ENCODE results near the gene AP5M1. TPM values are rescaled to one million over a fixed set of nuclear protein-coding genes. Genes with fewer than 3 reads are reported as not detected.
A peak's percentile ranks its signal among the peaks of the same experiment; 100 is the strongest.
"Not testable (repeated sequence)": the region's sequence is repeated elsewhere in the genome, so short reads cannot be mapped to it uniquely, and the experiment has no call there.

AP5M1 gene, protein sequence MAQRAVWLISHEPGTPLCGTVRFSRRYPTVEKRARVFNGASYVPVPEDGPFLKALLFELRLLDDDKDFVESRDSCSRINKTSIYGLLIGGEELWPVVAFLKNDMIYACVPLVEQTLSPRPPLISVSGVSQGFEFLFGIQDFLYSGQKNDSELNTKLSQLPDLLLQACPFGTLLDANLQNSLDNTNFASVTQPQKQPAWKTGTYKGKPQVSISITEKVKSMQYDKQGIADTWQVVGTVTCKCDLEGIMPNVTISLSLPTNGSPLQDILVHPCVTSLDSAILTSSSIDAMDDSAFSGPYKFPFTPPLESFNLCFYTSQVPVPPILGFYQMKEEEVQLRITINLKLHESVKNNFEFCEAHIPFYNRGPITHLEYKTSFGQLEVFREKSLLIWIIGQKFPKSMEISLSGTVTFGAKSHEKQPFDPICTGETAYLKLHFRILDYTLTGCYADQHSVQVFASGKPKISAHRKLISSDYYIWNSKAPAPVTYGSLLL
- total RNA-seq, result 10 to 100 TPM; 24.7 to 30.9 TPM

DNA sequence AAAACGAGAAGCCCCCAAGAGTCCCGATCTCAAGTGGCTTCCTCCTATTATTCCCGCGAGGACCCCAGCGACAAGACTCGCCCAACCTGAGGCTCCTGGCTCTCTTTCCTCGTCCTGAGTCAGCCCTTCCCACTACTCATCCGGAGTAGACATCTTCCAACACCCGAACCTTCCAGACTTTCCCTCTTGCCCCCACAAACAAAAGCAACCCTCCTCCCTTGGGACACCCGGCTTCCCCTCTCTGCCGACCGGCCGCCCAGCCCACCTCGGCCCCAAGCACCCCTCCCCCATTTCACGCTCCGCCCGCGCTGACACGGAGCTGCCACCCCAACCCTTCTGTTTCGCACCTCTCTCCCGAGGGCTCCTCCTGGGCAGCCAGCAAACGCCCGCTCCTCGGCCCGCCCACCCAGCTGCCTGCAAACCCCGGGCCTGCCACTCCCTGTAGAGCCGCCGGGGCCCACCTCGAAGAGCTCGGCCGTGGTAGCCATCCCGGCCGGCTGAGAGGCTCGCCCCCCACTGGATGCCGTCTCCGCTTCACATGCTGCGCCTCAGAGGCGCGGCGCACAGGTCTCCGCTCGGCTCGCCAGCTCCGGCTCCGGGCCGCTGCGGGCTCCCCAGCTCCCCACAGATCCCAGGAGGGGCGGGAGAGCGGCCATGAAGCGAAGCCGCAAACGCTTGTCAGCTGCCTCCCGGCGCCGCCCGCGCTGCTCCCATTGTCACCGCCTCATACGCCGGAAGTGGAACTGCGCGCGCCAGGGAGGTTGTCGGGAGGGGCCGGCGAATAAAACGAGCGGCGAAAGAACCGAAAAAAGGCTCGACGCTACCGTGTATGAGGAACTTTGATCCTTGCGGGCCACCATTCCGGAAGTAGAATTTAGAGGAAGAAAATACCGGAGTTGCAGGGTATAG is at the start of gene AP5M1, which contains the start of gene EXOC5:
TSS of gene AP5M1 (plus strand) at position 811 of the 909 bp plus-strand sequence. CDS start 344 bp downstream, outside the sequence.
TSS of gene EXOC5 (minus strand) at position 745 of the 909 bp plus-strand sequence. CDS start at position 488, 257 bp downstream.
- ATAC-seq, result peak; percentile 92 to 94
- DNase-seq (ENCODE audit: low spot score in 2 of 2), result peak; percentile 87 to 90
- no peaks in the 10 kb centered on the region for H3K9me3 Mint-ChIP-seq
- peaks cover 9 to 31% of the 10 kb centered on the region in 2 donors for H3K36me3 Mint-ChIP-seq
- peak within 1 kb of the TSS; percentile 99 for H3K27ac Mint-ChIP-seq

DNA sequence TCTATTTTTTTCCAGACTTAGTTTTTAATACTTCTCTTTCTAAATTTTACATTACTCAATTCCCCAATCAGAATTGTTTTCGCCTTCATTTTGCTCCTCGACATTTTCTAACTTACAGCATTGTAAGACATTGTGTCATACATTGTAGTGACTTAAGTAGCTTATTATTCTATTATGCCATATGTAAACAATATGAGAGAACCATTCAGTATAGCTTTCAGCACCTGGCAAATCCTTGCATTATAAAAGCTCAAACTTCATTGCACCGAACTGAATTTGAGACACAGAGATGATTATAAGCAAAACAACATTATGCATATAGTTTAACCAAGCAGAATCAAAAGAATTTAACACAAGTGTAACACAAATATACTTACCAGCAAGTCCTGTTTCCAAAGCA is 46.8 kb upstream of the AP5M1 start:
- no peak for ATAC-seq
- H3K36me3 Mint-ChIP-seq, result peaks cover 0 to 12% of the 10 kb centered on the region in 2 donors
- DNase-seq (ENCODE audit: low spot score in 2 of 2), result no peak
- no peaks in the 10 kb centered on the region for H3K9me3 Mint-ChIP-seq
- H3K27ac Mint-ChIP-seq, result no peak overlapping the region

DNA sequence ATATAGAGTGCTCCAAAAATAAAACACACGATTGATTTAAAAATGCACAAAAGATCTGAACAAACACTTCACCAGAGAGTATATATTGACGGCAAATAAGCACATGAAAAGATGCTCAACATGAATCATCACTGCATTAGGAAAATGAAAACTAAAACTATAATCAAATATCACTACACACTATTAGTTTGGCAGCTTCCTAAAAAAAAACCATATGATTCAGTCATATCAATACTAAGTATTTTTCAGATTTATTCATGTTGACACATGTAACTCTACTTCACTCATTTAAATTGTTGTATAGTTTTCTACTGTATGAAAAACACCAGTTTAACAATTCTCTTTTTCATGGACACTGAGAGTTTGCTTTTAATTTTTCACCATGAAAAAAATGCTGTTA is 41.7 kb upstream of the AP5M1 start:
- DNase-seq (ENCODE audit: low spot score in 2 of 2), result no peak
- Mint-ChIP-seq H3K36me3 (peaks cover 10 to 28% of the 10 kb centered on the region in 2 donors), H3K9me3 (peaks cover 0 to 4% of the 10 kb centered on the region in 2 donors), H3K27ac (no peak overlapping the region)
- ATAC-seq, result peak in 1 of 2 donors; percentile 73

DNA sequence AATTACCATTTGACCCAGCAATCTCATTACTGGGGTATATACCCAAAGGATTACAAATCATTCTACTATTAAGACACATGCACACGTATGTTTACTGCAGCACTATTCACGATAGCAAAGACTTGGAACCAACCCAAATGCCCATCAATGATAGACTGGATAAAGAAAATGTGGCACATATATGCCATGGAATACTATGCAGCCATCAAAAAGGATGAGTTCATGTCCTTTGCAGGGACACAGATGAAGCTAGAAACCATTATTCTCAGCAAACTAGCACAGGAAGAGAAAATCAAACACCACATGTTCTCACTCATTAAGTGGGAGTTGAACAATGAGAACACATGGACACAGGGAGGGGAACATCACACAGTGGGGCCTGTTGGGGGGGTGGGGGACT is 40.5 kb upstream of the AP5M1 start:
- DNase-seq (ENCODE audit: low spot score in 2 of 2); H3K27ac Mint-ChIP-seq; H3K9me3 Mint-ChIP-seq; ATAC-seq: not testable (repeated sequence)
- peaks cover 10 to 28% of the 10 kb centered on the region in 2 donors for H3K36me3 Mint-ChIP-seq

DNA sequence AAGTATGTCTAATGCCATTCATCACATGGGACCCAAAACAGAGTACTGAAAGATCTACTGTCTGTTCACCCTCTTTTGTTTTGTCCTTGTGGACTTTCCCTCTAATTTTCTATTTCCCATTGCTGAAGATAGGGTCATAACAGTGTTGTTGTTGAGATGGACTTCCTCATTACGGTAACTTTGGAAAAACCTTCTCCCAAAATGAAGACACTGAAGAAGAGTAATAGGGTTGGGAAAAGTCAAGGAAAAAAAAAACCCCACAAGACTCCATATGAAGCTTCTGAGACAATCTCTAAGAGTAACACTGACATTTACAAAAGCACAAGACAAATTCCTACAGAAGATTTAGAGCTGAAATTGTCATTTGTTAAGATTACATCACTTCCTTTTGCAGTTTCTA is 36.8 kb upstream of the AP5M1 start:
- ATAC-seq, result no peak
- Mint-ChIP-seq H3K27ac (no peak overlapping the region), H3K9me3 (peaks cover 0 to 4% of the 10 kb centered on the region in 2 donors), H3K36me3 (peaks cover 10 to 28% of the 10 kb centered on the region in 2 donors)
- no peak for DNase-seq (ENCODE audit: low spot score in 2 of 2)

DNA sequence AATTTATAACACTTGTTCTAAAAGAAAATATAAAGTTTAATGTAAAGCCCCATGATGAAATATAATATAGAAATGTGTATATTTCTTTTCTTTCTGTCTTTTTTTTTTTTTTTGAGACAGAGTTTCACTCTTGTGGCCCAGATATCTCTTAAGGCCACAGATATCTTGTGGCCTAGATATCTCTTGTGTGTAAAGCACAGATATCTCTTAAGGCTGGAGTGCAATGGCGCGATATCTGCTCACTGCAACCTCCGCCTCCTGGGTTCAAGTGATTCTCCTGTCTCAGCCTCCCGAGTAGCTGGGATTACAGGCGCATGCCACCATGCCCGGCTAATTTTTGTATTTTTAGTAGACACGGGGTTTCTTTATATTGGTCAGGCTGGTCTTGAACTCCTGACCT is 28.7 kb upstream of the AP5M1 start:
- DNase-seq (ENCODE audit: low spot score in 2 of 2); H3K9me3 Mint-ChIP-seq; H3K27ac Mint-ChIP-seq; ATAC-seq; H3K36me3 Mint-ChIP-seq: not testable (repeated sequence)

DNA sequence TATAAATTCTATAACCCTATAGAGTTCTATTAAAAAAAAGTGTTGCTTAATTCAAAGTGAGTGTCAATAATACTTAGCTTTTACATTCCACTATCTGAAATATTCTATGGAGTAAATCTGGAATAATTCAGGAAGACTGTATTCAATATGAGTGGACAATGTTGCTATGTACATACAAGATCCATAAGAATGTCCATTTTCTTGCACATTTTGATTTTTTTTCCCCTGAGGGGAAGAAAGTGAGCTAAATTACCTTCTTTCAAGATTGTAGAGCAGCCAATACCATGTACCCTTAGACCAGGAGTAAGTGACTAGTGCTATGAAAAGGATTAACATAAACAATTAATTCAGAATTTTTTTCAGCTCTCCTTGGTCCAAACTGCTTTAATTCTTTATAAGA is 25.5 kb upstream of the AP5M1 start:
- ATAC-seq, result no peak
- H3K9me3 Mint-ChIP-seq, result no peaks in the 10 kb centered on the region

DNA sequence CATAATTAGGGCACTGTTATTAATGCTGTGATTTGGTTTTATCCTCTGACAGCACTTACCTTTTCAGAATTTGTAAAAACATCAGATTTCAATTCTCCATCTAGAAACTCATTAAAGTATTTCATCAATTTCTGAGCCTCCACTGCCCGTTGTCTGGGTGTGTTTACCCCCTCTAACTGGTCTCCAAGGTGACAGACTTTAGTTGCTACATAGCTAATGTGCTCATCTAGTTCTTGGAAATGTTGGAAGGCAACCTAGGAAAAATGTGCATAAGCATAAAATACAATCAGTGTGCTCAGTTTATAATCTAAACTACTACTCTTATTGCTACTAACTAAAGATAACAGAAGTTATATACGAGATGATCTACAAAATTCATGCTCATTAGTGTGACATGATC is 24.7 kb upstream of the AP5M1 start:
- Mint-ChIP-seq H3K36me3 (no peaks in the 10 kb centered on the region), H3K9me3 (no peaks in the 10 kb centered on the region), H3K27ac (no peak overlapping the region)
- ATAC-seq (no peak), DNase-seq (ENCODE audit: low spot score in 2 of 2) (no peak)

More for the DNA sequence above, 25.5 kb upstream of the AP5M1 start:
- no peaks in the 10 kb centered on the region for H3K36me3 Mint-ChIP-seq
- DNase-seq (ENCODE audit: low spot score in 2 of 2), result no peak
- H3K27ac Mint-ChIP-seq, result no peak overlapping the region

DNA sequence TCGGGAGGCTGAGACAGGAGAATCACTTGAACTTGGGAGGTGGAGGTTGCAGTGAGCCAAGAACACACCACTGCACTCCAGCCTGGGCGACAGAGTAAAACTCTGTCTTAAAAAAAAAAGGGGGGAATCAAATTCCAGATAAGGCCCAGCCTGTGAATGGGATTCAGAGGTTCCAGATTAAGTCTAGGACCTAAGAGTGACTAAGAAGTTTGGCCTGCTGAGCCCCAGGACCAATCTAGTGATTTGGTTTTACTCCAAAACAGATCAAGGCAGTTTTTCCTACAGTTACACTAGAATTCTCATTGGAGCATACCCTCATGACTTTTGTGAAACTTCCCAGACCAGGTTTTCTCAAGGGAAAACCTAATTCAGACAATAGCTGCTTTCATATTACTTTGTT is 22.8 kb upstream of the AP5M1 start:
- no peak overlapping the region for H3K27ac Mint-ChIP-seq
- no peak for ATAC-seq
- no peaks in the 10 kb centered on the region for H3K9me3 Mint-ChIP-seq
- no peaks in the 10 kb centered on the region for H3K36me3 Mint-ChIP-seq
- no peak for DNase-seq (ENCODE audit: low spot score in 2 of 2)

DNA sequence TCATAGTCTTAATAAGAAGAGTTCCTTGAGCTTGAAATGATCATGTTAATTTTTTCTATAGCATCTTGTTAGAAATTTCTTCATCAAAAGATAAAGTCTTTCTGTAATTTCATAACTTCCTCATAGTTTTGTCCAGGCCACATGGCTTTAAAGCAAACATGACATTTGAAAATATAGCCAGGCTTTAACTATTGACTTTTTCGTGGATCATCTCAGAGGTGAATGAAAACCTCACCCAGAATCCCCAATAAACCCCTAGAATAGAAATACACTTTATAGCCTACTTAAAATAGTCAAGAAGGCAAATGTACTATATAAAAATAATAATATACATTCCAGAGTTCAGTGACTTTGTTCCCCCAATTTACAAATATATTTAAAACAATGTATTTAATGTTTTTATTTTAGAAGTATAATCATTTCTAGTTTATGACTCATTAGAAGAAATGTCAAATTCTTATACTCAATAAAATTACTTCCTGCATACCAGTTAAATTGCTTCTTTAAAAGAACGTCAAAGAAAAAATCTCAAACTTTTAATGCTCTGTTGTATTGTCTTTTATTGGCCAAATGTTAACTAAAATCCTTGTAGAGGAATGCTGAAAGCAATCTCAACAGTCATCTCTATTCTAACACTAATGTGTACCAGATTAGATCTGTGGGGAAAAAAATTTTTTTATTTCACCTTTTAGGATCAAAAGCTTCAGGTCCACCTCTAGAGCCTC is 21.7 kb upstream of the AP5M1 start:
- DNase-seq (ENCODE audit: low spot score in 2 of 2) (no peak), ATAC-seq (no peak)
- Mint-ChIP-seq H3K9me3 (no peaks in the 10 kb centered on the region), H3K27ac (no peak overlapping the region), H3K36me3 (peaks cover 0 to under 1% of the 10 kb centered on the region in 2 donors)

DNA sequence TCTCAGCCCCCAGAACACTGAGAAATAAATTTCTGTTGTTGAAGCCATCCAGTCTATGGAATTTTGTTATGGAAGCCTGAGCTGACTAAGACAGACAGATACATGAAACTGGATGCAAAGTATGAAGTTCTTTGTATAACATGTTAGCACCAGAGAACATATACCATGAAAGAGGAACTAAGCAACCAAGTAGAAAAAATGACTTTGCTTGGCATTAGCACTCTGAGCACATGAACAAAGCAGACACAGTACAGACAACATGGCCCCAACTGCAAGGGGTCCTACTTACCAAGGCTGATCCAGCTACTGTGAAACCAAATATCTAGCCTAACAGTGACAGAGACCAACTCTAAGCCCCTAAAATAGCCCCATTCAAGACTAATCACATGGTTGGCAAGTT is 13.9 kb upstream of the AP5M1 start:
- peaks cover 7 to 10% of the 10 kb centered on the region in 2 donors for H3K9me3 Mint-ChIP-seq
- DNase-seq (ENCODE audit: low spot score in 2 of 2), result no peak
- ATAC-seq, result no peak
- H3K27ac Mint-ChIP-seq, result no peak overlapping the region
- peaks cover 26 to 48% of the 10 kb centered on the region in 2 donors for H3K36me3 Mint-ChIP-seq

DNA sequence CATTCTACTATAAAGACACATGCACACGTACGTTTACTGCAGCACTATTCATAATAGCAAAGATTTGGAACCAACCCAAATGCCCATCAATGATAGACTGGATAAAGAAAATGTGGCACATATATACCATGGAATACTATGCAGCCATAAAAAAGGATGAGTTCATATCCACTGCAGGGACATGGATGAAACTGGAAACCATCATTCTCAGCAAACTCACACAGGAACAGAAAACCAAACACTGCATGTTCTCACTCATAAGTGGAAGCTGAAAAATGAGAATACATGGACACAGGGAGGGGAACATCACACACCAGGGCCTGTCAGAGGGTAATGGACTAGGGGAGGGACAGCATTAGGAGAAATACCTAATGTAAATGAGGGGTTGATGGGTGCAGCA is 10.6 kb upstream of the AP5M1 start:
- ATAC-seq; H3K9me3 Mint-ChIP-seq; DNase-seq (ENCODE audit: low spot score in 2 of 2); H3K27ac Mint-ChIP-seq: not testable (repeated sequence)
- H3K36me3 Mint-ChIP-seq, result peaks cover 26 to 37% of the 10 kb centered on the region in 2 donors

DNA sequence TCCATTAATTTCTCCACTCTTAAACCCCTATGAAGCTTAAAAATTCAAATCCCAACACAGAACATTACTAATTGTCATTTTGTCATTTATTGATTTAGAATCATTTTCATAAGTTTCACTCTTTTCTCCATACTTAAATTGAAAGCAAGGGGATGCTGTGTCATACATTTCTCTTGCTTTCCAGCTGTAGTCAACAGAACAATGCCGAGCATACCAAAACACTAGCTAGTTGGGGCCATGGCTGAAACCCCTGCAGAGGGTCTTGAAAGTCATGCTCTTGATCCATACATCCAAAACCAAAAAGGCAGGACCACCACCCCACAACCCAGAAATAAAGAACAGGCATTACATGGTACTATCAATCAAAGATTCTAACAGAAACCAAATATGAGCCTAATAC is 9.1 kb upstream of the AP5M1 start:
- ATAC-seq (no peak), DNase-seq (ENCODE audit: low spot score in 2 of 2) (no peak)
- Mint-ChIP-seq H3K27ac (no peak overlapping the region), H3K9me3 (peaks cover 5 to 7% of the 10 kb centered on the region in 2 donors), H3K36me3 (peaks cover 21 to 42% of the 10 kb centered on the region in 2 donors)

DNA sequence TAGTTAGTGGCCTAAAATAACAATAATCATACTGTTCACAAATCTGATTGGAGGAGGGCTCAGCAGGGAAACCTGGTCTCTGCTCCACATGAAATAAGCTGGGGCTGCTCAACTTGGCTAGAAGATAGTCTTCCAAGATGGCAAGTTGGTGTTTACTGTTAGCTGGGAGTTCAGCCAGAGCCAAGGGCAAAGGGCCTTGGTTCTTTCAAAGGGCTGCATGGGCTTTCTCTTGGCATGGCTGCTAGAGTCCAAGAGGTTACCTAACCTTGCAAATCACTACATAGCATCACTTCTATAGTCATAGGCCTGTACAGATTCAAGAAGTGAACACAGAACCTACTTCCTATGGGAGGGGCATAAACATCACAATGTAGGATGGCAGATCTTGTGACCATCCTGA is 7.2 kb upstream of the AP5M1 start:
- peaks cover 5 to 7% of the 10 kb centered on the region in 2 donors for H3K9me3 Mint-ChIP-seq
- H3K27ac Mint-ChIP-seq, result no peak overlapping the region
- no peak for ATAC-seq
- no peak for DNase-seq (ENCODE audit: low spot score in 2 of 2)
- peaks cover 16 to 34% of the 10 kb centered on the region in 2 donors for H3K36me3 Mint-ChIP-seq

DNA sequence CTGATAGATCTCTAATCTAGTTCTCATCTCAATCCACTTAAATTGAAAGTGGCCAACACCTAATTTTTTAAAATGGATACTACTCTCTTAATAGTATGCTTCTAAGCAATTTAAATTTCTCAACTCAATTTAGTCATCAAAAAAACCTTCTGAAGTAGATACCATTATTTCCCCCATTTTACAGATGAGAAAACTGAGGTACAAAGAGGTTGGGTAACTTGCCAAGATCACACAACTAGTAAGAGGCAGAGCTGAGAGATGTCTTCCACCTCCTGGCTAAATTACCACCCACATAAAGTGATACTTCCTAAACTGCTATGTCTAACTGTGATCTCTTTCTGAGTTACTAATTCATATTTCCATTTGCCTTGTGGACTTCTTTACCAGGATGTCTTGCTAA is 6.7 kb upstream of the AP5M1 start:
- H3K27ac Mint-ChIP-seq, result no peak overlapping the region
- DNase-seq (ENCODE audit: low spot score in 2 of 2), result no peak
- peaks cover 12 to 30% of the 10 kb centered on the region in 2 donors for H3K36me3 Mint-ChIP-seq
- no peak for ATAC-seq
- peaks cover 5 to 7% of the 10 kb centered on the region in 2 donors for H3K9me3 Mint-ChIP-seq

DNA sequence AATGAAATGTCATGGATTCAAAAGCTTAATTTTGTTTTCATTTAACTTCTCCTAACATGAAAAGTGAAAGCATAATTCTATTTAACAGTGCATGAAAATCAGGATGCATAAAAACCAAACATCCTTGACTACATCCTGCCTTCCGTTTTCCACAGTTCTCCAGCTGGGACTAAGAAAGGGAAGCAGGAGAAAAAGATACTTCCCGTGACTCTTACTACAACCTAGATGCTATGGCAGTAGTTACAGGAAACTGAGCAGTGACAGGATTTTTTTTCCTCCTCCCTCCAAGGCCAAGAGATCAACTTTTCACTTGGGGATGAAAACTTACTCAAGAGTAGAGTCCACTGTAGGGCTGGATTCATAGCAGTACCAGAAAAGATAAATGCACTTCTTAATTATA is 2.7 kb upstream of the AP5M1 start:
- no peak overlapping the region for H3K27ac Mint-ChIP-seq
- no peak for DNase-seq (ENCODE audit: low spot score in 2 of 2)
- ATAC-seq, result no peak

More for the DNA sequence above, 2.7 kb upstream of the AP5M1 start:
- Mint-ChIP-seq H3K9me3 (no peaks in the 10 kb centered on the region), H3K36me3 (peaks cover 9 to 26% of the 10 kb centered on the region in 2 donors)

Data from activated naive CD4-positive, alpha-beta T cell treated with anti-CD3 and anti-CD28 coated beads, Interleukin-2, amount 50 U/mL, for 72 hours (primary cell).